Neural cell (in vitro differentiated cells): ENCODE measurements around the gene UCP2.

ENCODE experiments used
- RAD21 ChIP-seq: fragments of 450-650 bp; conservative IDR thresholded peaks from 2 replicates; pipeline ENCODE4 v1.6.1; 2014; ENCODE audit warnings: antibody characterized with exemption, mild to moderate bottlenecking, moderate library complexity
- TAF1 ChIP-seq: IDR thresholded peaks from 2 replicates; pipeline ENCODE4 v1.6.1; 2012; ENCODE audit warnings: low read depth
- TF ChIP-seq, protein P1 (sequence below): fragments of 450-650 bp; IDR thresholded peaks from 2 replicates; pipeline ENCODE4 v1.5.1; 2014; ENCODE audit warnings: antibody characterized with exemption, mild to moderate bottlenecking, moderate library complexity; ENCODE audit not compliant: poor library complexity, severe bottlenecking
- TF ChIP-seq, protein P2 (sequence below): IDR thresholded peaks from 2 replicates; pipeline ENCODE4 v1.6.1; 2012; ENCODE audit warnings: borderline replicate concordance

DNA sequence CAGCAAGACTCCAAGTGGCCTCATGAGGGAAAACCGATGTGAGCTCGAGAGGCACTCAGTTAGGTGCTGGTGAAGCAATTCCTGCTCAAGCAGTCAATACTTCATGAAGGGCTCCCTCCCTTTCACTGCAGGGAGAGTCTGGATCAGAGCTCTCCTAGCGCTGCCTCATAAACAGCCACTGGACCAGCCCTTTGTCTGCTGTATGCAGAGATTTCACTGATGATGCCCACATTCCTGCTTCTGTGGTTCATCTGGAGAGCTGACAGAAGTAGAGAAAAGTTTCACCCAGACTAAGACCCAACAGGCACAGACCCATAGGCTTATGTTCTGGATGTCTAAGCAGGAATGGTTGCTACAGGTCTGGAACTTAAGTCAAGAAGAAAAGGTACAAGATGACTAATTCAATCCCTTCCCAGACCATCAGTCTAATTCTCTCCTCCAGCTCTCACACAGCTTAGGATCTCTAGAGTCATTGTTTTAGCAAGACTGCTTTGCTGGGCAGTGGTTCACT lies 4.0 kb downstream of the UCP2 start:
- TF ChIP-seq, protein P1, sequence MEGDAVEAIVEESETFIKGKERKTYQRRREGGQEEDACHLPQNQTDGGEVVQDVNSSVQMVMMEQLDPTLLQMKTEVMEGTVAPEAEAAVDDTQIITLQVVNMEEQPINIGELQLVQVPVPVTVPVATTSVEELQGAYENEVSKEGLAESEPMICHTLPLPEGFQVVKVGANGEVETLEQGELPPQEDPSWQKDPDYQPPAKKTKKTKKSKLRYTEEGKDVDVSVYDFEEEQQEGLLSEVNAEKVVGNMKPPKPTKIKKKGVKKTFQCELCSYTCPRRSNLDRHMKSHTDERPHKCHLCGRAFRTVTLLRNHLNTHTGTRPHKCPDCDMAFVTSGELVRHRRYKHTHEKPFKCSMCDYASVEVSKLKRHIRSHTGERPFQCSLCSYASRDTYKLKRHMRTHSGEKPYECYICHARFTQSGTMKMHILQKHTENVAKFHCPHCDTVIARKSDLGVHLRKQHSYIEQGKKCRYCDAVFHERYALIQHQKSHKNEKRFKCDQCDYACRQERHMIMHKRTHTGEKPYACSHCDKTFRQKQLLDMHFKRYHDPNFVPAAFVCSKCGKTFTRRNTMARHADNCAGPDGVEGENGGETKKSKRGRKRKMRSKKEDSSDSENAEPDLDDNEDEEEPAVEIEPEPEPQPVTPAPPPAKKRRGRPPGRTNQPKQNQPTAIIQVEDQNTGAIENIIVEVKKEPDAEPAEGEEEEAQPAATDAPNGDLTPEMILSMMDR, result no peak
- TF ChIP-seq RAD21 (no peak), TAF1 (no peak)
- TF ChIP-seq, protein P2, sequence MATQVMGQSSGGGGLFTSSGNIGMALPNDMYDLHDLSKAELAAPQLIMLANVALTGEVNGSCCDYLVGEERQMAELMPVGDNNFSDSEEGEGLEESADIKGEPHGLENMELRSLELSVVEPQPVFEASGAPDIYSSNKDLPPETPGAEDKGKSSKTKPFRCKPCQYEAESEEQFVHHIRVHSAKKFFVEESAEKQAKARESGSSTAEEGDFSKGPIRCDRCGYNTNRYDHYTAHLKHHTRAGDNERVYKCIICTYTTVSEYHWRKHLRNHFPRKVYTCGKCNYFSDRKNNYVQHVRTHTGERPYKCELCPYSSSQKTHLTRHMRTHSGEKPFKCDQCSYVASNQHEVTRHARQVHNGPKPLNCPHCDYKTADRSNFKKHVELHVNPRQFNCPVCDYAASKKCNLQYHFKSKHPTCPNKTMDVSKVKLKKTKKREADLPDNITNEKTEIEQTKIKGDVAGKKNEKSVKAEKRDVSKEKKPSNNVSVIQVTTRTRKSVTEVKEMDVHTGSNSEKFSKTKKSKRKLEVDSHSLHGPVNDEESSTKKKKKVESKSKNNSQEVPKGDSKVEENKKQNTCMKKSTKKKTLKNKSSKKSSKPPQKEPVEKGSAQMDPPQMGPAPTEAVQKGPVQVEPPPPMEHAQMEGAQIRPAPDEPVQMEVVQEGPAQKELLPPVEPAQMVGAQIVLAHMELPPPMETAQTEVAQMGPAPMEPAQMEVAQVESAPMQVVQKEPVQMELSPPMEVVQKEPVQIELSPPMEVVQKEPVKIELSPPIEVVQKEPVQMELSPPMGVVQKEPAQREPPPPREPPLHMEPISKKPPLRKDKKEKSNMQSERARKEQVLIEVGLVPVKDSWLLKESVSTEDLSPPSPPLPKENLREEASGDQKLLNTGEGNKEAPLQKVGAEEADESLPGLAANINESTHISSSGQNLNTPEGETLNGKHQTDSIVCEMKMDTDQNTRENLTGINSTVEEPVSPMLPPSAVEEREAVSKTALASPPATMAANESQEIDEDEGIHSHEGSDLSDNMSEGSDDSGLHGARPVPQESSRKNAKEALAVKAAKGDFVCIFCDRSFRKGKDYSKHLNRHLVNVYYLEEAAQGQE, result no peak
